Measurements from ENCODE around the gene SPECC1L.

DNA sequence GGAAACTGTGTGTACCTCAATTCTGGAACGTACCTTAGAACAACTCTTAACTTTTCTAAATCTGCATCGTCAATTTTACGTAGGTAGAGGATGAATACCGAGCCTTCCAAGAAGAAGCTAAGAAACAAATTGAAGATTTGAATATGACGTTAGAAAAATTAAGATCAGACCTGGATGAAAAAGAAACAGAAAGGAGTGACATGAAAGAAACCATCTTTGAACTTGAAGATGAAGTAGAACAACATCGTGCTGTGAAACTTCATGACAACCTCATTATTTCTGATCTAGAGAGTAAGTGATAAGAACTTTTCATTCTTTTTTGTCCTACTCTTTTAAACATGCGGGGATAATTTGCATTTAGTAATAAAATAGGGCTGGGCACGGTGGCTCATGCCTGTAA, 53.5 kb downstream of the SPECC1L start:
- TF ChIP-seq POLR2A (IDR thresholded peaks at IDR 0.05): no peak
- TF ChIP-seq, protein P1, sequence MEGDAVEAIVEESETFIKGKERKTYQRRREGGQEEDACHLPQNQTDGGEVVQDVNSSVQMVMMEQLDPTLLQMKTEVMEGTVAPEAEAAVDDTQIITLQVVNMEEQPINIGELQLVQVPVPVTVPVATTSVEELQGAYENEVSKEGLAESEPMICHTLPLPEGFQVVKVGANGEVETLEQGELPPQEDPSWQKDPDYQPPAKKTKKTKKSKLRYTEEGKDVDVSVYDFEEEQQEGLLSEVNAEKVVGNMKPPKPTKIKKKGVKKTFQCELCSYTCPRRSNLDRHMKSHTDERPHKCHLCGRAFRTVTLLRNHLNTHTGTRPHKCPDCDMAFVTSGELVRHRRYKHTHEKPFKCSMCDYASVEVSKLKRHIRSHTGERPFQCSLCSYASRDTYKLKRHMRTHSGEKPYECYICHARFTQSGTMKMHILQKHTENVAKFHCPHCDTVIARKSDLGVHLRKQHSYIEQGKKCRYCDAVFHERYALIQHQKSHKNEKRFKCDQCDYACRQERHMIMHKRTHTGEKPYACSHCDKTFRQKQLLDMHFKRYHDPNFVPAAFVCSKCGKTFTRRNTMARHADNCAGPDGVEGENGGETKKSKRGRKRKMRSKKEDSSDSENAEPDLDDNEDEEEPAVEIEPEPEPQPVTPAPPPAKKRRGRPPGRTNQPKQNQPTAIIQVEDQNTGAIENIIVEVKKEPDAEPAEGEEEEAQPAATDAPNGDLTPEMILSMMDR (IDR thresholded peaks at IDR 0.05): no peak

Data from body of pancreas (tissue), 4 donors.